ENCODE data around the gene CDH4. TPM values are rescaled to one million over a fixed set of nuclear protein-coding genes. Genes with fewer than 3 reads are reported as not detected.

CDH4 gene
- total RNA-seq, 1 experiment from 2014 or later, result 5.3 TPM

- CTCF ChIA-PET, result no interaction called here
- POLR2A ChIA-PET, result no interaction called here
- no peak for ATAC-seq
- no peaks in the 10 kb centered on the region for H3K36me3 Mint-ChIP-seq
- DNase-seq (ENCODE audit: low spot score), result no peak
- peaks cover 54% of the 10 kb centered on the region for H3K4me1 Mint-ChIP-seq
- H3K4me3 Mint-ChIP-seq, result no peak overlapping the region
- H3K27ac Mint-ChIP-seq, result no peak overlapping the region
- H3K9me3 Mint-ChIP-seq, result no peaks in the 10 kb centered on the region
- H3K27me3 Mint-ChIP-seq (ENCODE audit: low read depth), result peaks cover 15% of the 10 kb centered on the region
- no peak for TF ChIP-seq ELF4 (CRISPR knock-in tag; IDR thresholded peaks at IDR 0.05; ENCODE audit: low read depth)
- no peak for TF ChIP-seq ZNF512 (CRISPR knock-in tag; IDR thresholded peaks at IDR 0.05; ENCODE audit: borderline replicate concordance)
- no peak for TF ChIP-seq SMAD4 (CRISPR knock-in tag; IDR thresholded peaks at IDR 0.05)
- TF ChIP-seq ZNF263 (CRISPR knock-in tag; IDR thresholded peaks at IDR 0.05; ENCODE audit: low read depth), result no peak
- TF ChIP-seq GRHL2 (CRISPR knock-in tag; IDR thresholded peaks at IDR 0.05; ENCODE audit: insufficient replicate concordance, severe bottlenecking), result no peak
- TF ChIP-seq AR (CRISPR knock-in tag; IDR thresholded peaks at IDR 0.05), result no peak
- TF ChIP-seq SP1 (CRISPR knock-in tag; conservative IDR thresholded peaks at IDR 0.05), result no peak
- no peak for TF ChIP-seq ATF6 (CRISPR knock-in tag; IDR thresholded peaks at IDR 0.05)
- TF ChIP-seq ZNF138 (CRISPR knock-in tag; conservative IDR thresholded peaks at IDR 0.05), result no peak
Observed at GRCh38 chr20:61510778-61511330, 258.8 kb downstream of the CDH4 start.

GRCh38 chr20:61512475-61512874 lies 260.4 kb downstream of the CDH4 start:
- Mint-ChIP-seq H3K36me3 (no peaks in the 10 kb centered on the region), H3K4me3 (no peak overlapping the region), H3K4me1 (peaks cover 49% of the 10 kb centered on the region), H3K27ac (no peak overlapping the region), H3K9me3 (no peaks in the 10 kb centered on the region), H3K27me3 (ENCODE audit: low read depth) (peaks cover 11% of the 10 kb centered on the region)
- ATAC-seq (no peak), DNase-seq (ENCODE audit: low spot score) (no peak)
- POLR2A ChIA-PET, result no interaction called here
- CTCF ChIA-PET, result no interaction called here
- no peak for TF ChIP-seq TP53 (CRISPR knock-in tag; IDR thresholded peaks at IDR 0.05)
- no peak for TF ChIP-seq MXD4 (CRISPR knock-in tag; IDR thresholded peaks at IDR 0.05; ENCODE audit: borderline replicate concordance)
- no peak for TF ChIP-seq CREB1 (CRISPR knock-in tag; IDR thresholded peaks at IDR 0.05)
- no peak for TF ChIP-seq USF2 (CRISPR knock-in tag; IDR thresholded peaks at IDR 0.05)
- TF ChIP-seq ETV6 (CRISPR knock-in tag; IDR thresholded peaks at IDR 0.05), result no peak
- TF ChIP-seq USF1 (CRISPR knock-in tag; IDR thresholded peaks at IDR 0.05), result no peak
